EL (cell line): Measurements from ENCODE around the gene MANEA.
"Not testable (repeated sequence)": the region's sequence is repeated elsewhere in the genome, so short reads cannot be mapped to it uniquely, and the experiment has no call there.

Source experiments
- DNase-seq: peaks from one replicate; pipeline ENCODE4 v3.0.0-alpha.2; 2016

Gene MANEA, protein sequence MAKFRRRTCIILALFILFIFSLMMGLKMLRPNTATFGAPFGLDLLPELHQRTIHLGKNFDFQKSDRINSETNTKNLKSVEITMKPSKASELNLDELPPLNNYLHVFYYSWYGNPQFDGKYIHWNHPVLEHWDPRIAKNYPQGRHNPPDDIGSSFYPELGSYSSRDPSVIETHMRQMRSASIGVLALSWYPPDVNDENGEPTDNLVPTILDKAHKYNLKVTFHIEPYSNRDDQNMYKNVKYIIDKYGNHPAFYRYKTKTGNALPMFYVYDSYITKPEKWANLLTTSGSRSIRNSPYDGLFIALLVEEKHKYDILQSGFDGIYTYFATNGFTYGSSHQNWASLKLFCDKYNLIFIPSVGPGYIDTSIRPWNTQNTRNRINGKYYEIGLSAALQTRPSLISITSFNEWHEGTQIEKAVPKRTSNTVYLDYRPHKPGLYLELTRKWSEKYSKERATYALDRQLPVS

DNA sequence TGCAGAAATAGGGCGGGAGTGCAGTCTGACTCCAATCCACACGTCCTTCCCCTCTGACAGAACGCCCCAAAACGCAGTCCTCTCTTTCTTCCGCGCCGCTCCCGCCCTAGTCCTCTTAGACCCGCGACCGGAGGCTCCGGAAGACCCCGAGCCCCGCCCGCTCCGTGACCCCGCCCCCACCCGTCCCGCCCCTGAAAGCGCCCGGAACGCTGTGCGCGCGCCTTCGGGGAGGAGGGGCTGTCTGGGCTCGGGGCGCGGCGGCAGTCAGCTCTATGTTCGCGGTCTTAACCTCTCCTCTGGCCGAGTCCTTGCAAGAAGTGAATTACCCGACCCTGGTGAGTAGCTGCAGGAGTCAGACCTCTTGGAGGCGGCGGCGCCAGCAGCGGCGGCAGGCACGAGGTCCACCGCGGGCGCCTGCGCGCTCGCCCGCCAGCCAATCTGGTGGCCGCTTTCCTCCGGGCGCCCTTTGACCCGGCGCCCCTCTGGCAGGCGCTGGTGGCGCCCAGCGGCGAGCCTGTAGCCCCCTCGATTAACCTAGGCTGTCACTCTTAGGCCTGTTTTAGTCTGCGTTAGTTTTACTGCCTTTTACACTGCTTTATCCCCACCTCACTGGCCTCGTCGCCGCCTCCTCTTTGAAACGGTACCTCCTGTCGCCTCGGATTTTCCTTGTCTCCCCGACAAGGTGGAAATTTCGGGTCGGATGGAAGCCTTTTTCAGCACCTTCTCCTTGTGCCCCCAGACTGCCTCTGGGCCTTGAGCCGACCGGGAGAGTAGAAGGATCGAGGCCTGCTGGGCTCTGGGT lies at the start of gene MANEA:
MANEA (plus strand) TSS at position 232 of the 802 bp plus-strand sequence. CDS start 8,905 bp downstream, outside the sequence.
- peak; percentile 88 for DNase-seq

DNA sequence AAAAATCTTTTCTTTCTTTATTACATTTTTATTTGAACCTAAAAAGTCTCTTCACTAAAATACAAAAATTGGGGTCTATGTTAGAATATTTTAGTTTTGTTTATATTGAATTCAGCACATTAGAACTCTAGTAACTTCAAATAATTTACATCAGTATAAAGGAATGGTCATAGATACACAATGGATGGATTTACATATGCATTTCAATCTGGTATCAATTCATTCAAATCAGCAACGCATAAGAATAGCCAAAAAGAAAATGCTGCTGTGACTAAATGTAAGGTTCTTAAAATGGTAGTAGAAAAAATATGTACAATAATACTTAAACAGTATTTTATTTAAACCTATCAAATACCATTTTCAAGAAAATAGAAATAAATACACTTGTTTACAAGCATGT lies 47.6 kb upstream of the MANEA start:
- no peak for DNase-seq

DNA sequence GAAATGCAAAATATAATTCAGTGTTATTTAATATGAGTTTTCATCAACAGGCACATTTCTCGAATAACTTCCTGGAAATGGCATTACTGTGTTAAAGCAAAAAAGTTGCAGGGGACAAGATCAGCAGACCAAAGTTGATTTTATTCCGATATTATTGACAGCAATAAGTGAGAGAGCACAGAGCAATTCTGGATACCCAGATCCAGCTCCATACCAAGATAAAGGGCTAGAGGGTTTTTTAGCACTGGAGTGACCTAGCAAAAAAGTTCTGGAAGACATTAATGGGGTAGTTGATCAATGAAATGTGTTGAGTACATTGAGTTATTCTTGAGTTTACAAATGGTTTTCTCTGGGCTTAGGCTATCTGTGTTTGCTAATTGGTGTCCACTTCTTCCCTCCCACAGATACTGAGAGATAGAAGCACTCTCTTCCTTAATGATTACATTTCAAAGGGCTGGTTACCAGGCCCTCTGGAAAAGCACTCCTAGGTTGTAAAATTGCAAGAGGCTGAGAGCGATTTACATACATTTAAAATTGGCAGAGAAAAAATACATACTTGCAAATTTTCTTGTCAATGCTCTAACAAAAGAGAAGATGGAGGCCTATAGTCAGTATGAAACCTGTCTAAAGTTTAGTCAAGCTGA lies 47.0 kb upstream of the MANEA start:
- no peak for DNase-seq

DNA sequence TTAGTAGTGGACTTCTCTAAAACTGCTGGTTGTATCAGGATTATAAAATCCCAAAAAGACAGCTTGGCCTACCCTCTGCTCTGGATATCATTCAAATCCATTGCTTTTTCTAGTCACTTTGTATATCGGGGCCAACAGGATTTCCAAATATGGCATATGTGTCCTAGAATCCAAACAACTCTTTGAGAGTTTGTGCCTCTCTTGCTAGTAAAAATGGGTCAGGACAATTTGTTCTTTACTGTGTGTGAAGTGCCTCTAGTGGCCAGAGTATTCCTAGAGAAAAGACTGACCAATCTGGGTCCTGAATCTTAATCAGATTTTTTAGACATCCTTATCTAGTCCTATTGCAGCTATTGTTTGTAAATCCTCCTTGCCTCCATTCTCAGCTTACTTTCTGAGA lies 33.5 kb upstream of the MANEA start:
- DNase-seq = no peak

DNA sequence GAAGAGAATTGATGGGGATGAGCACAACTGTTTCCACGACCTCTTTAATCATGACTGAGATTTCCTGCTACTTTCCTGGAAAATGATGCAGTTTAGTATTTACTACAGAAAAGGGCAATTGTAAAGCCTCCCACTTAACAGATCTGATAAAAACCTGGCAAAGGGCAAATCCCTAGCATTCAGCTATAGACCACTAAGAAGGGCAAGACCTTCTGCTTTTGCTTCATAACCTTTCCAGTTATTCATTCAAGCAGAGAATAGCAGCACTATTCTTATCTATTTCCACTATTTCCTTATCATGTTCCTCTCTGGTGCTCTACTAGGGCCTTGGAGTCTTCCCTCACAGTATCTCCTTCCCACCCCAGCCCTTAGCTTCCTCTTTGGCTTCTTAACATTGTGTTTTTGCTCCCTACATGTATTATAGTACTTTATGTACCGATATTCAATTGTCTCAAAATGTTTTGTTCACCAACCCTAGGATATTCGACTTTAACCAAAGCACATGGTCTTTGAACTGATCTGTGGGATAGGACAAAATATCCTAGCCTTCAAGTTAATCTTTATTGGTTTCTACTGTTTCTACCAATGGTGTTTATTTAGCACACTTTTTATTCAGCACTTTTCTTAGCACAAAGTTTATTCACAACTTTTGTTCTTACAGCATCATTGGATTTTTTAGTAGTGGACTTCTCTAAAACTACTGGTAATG lies 32.7 kb upstream of the MANEA start:
- DNase-seq = no peak

DNA sequence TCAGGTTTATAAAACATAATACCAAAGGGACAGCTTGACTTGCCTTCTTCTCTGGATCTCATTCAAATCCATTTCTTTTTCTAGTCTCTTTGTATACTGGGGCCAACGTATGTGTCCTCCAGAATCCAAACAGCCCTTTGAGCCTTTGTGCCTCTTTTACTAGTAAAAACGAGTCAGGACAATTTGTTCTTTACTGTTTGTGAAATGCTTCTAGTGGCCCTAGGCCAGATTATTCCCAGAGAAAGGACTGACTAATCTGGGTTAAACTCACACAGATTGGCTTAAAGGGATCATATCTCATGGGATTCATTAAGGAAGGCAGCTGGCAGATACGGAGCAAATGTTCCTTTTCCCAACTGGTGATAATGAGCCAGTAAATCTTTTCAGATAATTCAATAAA lies 32.1 kb upstream of the MANEA start:
- DNase-seq = no peak

DNA sequence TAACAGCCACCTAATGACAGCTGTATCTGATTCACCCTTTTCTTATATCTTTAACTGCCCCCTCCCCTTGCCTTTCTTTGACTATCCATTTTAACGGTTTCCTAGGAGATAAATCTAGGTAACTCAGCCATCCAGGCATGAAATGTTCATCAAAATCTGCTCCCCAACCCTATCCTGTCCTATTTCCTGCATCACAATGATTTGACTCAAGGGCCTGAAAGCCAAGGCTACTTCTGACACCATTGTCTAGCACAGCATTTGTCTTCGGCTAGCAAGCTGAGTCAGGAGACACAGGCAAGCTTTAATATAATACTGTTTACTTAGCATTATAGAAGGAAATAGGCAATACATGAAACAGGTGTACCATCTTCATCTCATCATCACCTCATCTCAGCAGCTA lies 31.6 kb upstream of the MANEA start:
- DNase-seq = no peak

DNA sequence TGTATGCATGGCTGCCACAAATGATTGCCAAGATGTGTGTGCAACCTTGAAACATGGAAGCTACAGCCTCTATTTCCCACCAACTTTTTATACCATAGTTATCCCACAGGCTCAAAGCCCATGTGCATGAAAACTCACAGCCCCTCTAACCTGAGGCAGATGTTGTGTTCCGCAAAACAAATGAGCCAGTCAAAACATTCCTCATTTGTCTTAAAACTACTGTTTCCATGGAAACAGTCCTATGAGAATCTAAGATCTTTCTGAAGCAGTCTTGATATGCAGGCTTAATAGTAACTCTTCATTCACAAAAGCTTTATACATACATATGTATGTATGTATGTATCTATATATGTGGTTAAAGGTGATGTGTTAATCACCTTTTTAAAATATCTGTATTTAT lies 31.2 kb upstream of the MANEA start:
- DNase-seq = no peak

DNA sequence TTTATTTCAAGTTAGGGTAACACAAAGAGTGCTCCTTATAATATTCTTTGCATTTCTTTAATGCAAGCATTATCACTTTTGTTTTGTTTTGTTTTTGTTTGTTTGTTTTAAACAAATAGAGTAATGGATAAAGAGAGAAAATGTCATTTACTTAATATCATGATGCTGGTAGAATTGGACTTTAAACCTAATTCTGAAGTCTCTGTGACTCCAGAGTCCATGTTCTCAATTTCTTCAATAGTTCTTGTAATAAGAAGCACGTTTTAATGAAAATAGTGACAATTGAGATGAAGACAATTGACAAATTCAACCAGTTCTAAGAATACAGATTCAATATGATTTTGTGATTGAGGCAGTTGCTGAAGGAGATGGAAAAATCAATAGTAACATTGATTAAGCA lies 30.3 kb upstream of the MANEA start:
- no peak for DNase-seq

DNA sequence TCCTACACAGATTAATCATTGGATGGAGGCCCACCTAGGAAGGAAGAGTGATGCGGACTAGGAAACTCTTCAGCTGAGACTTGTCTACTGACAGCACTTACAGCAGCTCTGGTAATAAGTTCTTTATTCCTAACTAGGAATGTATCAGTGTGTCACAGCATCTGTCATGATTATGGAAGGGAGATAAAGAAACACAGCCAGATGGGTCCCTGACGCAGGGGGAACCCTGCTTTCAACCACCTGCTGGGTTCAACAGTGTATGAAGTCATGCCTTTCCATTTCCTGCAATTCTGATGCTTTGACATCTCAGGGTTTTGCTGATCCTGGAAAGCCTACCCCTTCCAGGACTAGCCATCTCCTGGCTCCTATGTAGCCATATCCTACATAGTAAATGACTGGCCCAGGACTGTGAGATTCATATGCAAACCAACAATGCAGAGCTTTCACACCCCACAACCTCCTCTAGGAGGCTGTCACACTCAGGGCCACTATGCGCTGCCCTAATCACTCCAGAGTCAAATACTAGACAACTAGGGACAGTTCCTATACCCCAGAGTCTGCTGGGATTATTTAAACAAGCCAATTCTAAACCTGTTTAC lies 29.0 kb upstream of the MANEA start:
- DNase-seq = no peak

DNA sequence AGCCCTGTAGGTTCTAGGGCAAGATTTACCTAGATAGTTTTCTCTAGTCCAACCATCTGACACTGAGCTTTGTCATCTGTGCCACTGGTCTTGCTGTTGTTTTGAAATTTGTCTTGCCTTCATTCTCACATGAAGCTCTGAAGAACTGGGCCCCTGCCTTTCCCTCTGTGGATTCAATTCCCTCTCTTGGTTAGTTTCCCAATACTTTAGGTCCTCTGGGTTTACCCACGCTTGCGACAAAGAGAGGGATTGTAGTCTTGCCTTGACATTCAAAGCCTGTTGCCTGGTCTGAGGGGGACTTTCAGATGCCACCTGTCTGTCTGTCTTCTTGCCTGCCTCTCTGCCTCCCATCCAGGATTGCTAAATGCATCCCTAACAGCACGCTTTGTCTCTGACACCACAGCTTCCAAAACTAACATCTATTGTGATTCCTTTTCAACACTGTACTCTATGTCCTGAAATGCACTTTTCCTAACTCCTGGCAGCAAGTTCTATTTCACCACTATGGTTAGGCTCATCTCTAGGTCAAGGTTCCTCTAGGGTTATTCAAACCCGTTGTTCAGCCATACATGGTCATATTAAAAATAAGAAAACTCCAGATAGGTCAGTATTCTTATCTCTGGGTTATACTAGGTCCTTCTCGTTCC lies 25.5 kb upstream of the MANEA start:
- no peak for DNase-seq

DNA sequence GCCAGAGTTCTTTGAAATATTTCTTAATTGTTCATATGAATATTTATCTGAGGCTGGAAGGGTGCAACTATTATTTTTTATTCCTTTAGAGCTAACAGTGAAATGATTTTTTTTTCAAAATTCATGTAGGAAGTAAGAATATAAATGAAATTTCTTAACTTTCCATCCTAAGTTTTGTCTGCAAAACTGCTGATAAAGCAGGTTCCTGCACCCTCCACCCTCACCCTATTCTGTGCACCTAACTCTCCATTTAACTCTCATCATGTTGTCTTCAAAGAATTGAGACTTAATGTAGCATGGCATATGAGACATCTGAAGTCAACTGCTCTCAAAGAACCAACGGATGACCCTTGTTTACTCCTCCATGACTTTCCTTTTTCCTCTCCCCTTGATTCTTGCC lies 23.5 kb upstream of the MANEA start:
- DNase-seq = no peak

DNA sequence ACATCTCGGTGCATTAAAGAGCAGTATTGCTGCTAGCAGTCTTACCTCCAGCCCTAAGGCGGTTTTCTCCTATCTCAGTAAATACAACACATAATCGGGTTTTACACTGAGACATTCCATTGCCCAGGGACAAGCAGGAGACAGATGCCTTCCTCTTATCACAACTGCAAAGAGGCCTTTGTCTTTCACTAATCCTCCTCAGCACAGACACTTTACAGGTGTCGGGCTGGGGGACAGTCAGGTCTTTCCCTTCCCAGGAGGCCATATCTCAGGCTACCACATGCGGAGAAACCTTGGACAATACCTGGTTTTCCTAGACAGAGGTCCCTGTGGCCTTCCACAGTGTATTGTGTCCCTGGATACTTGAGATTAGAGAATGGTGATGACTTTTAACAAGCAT lies 16.4 kb upstream of the MANEA start:
- DNase-seq = not testable (repeated sequence)

DNA sequence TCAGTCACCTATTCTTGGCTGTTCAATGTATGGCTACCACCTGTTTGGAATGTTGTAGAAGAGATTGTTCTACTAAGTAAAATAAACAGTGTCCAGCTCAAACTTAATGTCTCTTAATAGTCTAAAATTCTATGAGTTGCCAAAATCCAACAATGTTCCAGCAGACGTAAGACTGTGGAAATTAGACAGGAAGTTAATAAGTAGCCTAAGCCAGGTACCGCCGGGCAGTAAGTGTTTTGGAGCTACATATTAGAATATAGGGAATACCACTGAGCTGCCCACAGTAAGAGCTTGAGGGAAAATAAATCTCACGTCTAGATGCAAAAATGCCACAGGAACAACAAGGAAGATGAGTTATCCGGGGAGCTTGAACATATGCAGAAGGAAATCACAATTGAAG lies 7.8 kb upstream of the MANEA start:
- DNase-seq = no peak

DNA sequence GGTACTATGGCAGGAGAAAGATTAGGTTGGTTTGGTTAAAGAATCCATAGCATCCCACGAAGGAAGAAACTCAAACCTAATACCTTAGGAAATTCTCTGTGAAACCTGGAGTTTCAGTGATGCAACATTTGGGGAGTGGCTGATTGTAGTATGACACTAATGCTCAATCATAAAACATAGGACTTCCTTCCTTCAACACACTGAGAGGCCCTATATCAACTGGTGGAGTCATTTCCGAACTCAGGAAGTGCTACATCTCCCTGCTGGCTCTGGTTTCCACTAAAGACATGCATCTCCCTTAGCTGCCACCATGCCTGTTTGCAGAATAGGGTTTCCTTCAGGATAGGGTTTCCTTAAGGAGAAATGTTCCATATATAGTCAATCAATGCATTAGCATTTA lies 5.2 kb upstream of the MANEA start:
- DNase-seq = no peak

DNA sequence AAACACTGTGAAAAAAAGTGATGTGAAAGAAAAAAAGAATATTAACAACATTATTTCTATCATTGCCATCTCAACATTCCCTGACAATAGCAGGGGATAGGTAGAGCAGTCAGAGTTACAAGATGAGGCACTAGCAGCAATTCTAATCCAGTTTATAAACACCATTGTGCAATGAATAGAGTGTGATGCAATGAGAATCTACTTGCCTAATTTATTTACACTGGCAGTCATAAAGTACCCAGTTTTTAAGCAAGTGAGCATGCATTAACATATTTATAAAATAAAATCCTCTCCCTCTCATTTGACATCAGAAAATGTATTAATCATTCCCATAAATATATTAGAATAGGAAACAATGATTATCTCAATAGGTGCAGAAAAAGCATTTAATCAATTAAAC lies 2.5 kb upstream of the MANEA start:
- peak; percentile 13 for DNase-seq

DNA sequence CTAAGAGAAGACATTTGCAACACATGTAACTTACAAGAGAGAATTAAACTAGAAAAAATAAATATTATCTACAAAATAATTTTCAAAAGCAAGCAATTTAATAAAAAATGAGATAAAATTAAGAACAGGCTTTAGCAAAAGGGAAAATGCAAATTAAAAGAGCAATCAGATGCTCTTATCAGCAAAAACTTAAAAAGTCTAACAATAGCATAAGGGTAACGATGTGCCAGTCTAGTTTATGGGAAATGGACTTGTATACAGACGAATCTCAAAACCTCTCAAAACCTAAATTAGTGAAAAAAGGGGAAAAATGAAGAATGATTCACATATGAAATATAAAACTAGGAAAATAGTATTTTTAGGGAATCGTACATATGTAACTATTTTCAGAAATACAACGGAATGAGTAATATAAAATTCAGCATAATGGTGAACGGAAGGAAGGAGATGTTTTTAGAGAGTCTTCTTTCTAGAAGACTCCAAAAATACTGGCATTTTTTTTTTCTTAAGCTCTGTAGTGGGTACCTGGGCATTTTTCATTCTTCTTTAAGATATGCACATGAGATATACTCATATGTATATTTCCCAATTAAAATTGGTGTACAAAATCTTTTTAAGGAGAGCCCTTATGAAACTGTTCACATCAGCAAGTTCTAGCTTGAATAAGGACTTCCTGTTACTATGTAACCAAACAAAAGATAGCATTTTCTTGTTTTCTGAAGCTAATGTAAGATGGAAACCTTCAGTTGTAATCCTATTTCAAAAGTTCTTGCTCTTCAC lies 927 bp upstream of the MANEA start:
- peak; percentile 11 for DNase-seq

DNA sequence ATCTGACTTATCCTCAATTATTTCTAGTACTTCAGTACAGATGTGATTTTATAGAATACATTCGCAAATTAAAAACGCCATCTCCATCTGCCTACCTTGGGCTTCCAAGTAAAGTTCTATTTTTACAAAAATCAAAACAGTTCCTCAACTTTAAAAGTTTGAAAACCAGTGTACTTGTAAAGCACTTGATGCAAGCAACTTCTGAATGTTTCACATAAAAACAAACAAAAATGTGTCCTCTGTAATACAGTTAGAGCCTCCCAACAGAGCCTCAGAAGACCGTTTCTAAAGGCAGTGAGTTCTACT lies 384 bp upstream of the MANEA start:
- DNase-seq = no peak

DNA sequence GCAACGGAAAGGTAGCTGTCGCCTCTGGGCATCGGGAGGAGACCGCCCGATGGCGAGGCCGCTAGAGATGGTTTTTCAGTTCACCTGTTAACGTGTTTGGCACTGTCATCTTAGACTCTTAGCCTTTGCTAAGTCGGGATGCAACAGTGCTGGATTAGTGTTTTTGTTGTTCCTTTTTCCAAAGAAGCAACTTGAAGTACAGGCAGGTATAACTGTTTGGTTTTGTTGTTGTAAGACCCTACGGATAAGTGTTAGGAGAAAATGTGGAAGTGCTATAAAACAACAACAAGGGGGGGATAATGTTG lies 723 bp downstream of the MANEA start:
- DNase-seq = no peak

DNA sequence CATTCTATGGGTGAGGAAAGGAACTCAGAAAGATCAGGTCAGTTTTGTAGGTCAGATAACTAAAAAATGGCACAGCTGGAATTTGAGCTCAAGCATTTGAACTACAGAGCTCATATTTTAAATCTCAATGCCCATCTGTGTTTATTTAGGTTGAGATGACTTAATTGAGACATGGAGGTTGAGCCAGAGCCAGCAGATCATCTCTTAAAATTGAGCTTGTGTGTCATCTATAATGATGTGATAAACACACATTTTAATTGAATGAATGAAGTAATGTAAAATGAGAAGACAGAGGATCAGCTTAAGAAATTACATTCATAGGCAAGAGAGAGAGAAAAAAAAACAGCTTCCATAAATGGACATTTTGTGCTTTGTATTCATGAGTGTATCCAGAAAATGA lies 3.7 kb downstream of the MANEA start:
- DNase-seq = peak; percentile 27

DNA sequence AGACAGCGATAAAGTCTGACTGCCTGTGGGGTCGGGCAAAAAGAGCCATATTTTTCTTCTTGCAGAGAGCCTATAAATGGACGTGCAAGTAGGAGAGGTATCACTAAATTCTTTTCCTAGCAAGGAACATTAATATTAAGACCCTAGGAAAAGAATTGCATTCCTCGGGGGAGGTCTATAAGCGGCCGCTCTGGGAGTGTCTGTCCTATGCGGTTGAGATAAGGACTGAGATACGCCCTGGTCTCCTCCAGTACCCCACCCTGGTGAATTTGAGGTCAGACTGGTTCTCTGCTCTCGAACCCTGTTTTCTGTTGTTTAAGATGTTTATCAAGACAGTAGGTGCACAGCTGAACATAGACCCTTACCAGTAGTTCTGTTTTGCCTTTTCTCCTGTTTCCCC lies 6.9 kb downstream of the MANEA start:
- DNase-seq = not testable (repeated sequence)

DNA sequence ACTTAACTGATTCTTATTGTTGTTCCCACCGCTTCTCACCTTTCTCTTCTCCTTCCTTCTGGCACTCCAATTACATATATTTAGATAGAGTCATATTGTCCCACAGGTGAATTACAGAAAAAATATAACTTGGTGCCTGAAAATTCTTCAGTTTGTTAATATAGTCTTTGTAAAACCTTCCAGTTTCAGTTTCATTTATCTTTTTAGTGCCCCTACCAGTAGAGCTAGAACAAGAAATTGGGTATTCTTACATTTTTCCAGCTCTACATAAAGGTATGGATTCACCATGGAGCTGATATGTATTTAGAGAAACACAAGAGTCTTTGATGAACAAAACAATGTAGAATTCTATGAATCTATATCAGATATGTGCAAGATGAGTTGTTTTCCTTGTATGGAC lies 10.7 kb downstream of the MANEA start:
- no peak for DNase-seq
